ENCODE measurements around the gene DCDC2B.
"Not testable (repeated sequence)": the region's sequence is repeated elsewhere in the genome, so short reads cannot be mapped to it uniquely, and the experiment has no call there.

The DCDC2B gene

DNA sequence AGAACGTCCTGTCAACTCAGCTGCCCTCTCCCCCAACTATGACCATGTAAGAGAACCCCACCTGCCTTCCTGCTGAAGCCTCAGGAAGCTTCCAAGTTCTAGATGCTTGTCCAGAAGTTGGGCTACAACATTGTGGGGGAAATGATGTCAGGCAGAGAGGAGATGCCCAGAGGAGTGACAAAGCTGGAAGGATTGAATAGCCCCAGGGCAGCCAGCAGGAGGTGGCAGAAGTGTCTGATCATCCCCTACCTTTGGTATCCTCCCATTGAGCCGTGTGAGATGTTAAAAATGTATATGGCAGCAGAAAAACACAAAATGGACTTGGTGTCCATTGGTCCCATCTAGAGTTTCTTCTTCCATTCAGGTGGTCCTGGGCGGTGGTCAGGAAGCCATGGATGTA, 19.9 kb downstream of the DCDC2B start:
- no peak for DNase-seq (ENCODE audit: low spot score)

DNA sequence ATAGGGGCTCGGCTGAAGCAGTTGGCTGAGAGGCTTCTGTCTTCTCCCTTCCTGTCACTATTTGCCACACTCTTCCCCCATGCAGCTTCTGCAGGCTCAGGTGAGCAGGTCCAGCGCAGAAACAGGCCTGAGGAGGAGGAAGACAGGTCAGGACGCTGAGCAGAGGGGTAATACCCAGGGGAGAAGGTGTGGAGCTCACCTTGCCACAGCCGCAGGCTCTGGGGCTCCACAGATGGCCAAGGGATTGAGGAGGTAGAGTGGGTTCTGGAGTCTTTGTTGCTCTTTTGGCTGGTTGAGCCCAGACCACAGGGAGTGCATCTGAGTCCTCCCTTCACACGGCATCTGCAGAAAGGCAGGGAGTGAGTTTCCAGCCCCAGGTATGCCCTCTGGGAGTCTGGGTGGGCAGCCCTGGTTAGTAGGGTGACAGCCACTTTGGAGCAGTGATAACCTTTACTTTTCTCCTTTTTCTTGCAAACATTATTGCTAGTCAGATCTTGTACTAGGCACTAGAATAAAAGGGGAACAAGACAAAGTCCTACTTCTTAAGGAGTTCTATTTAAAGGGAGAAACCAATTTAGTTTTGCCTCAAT, 23.0 kb downstream of the DCDC2B start:
- no peak for DNase-seq (ENCODE audit: low spot score)

DNA sequence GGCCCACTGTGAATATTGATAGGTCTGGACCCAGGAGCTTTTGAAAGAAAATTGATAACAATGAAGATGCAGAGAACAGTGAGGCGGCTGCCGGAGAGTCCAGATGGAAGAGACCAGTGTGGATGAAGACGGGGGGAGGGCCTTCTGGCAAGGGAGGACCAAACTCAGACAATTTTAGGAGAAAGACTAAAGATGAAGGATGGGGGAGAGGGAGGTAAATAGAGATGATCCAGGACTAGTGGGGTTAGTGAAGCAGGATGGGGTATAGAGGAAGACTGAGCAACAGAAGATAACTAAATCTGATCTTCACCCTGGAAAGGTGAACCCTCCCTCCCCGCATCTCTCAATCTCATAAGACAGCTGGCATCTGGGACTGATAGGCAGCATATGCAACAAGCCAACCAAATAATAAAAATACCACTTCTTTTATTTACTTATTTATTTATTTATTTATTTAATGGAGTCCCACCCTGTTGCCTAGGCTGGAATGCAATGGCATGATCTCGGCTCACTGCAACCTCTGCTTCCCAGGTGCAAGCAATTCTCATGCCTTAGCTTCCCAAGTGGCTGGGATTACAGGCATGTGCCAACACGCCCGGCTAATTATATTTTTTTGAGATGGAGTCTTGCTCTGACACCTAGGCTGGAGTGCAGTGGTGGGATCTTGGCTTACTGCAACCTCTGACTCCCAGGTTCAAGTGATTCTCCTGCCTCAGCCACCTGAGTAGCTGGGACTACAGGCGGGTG, 23.8 kb downstream of the DCDC2B start:
- no peak for DNase-seq (ENCODE audit: low spot score)

DNA sequence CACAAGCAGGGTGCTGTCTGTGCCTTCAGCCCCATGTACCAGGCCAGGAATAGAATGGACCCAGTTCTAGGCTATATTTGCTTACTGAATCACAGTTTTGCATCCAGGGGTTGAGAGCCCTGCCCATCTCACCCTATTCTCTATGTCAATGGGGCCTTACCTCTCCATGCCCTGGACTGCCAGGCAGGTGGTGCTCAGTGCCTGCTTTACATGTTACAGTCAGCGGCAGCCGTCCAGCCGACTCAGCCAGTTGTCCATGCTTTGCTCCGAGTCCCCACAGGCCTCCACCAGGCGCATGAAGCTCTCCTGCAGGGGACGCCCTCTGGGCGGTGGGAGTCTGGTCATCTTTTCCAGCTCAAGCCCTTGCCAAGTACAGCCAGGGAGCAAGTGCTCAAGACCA, 25.9 kb downstream of the DCDC2B start:
- no peak for DNase-seq (ENCODE audit: low spot score)

DNA sequence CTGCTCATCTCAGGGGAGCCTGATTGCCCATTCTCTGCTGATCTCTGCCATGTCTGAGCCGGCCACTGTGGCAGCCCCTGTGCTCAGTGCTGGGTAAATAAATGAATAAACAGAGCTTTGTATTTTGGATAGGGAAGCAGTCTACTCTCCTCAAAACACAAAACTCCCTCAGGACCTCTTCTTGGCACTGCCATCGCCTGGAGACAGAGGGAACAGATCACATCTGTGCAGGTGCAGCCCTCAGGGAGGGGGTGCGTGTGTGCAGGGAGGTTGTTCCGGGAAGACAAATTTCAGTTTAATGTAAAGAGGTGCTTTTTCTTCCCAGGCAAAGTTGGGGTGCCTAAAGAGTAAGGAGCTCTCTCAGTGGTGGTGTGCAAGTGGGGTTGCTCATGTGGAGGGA, 30.4 kb downstream of the DCDC2B start:
- no peak for DNase-seq (ENCODE audit: low spot score)

DNA sequence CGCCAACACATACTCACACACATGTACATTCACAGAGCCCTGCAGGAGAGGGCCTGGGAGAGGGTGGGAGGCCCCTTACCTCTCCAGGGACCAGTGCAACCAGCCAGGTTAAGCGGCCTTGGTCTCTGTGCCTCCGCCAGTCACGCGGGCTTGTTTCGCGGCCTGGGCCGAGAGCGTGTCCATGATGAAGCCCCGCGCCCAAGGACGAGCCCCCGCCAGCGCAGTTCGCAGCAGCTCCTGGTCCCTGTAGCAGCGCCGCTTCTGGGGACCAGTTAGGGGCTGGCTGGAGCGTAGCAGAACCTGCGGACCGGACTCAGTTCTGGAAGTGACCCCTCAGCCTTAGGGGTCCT, 30.9 kb downstream of the DCDC2B start:
- DNase-seq (ENCODE audit: low spot score): no peak

DNA sequence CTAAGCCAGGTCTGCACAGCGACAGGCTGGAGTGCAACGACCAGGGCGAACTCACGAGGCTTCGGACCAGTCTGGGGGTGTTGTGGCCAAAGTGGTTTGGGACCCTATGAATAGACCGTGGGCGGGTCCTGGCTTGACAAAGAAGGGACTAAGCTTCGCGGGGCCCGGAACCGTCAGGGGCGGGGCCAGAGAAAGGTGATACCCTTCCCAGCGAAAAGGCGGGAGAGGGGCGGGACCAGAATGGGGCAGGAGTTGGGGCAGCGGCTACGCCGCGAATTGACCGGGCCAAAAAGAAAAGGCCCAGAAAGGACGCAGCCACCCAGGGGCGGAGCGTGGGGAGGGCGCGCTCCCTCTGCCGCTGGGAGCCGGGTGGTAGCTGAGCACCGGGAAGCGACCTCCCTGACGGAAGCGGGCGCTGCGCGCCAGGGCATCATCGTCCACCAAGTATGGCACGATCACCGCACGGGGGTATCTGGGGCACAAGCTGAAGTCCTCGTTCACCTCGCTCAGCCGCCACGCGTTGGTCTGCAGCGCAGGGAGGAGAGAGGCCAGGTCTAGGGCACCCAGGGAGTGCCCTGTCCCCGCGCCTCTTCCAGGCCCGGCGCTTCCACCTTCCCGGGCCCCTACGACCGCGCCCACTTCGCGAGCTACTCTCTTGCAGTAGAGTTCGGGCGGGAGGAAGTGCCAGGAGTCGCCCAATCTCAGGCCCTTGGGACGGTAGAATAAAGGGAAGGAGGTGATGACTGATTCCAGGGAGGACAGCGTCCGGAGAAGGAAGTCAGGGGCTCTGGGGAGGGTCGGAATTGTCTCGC, 31.5 kb downstream of the DCDC2B start:
- DNase-seq (ENCODE audit: low spot score): peak; percentile 76

DNA sequence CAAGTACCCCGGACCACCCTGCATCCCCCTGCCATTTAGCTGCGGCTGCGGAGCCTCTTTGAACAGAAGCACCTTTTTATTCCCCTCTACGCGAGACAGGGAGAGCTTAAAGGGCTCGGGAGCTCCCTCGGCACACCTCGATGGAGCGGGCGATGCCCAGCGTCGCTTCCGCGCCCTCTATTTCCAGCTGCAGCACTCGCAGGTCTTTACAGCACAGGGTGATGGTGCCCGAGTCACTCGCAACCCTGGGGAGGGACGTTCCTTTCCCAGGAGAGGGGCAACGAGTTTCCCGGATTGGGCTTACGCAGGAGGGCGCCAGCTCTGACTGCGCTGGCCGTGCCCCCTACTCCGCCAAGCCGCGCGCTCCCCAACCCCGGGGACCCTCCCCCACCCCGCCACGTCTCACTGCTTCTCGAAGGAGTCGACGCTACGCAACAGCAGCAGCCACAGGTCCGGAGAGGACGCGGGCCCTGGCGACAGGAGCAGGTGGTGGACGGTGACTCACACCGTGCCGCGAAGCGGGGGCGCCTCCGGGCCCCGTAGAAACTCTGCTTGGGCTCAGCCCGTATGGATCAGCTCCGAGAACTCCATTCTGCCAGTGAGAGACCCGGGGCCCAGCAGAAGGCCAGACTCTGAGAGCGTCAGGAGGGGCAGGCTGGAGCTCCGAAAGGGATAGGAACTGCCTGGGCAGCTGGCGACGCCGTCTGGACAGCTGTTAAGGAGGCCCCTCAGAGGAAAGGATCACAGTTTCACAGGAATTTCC, 32.3 kb downstream of the DCDC2B start:
- DNase-seq (ENCODE audit: low spot score): peak; percentile 75

DNA sequence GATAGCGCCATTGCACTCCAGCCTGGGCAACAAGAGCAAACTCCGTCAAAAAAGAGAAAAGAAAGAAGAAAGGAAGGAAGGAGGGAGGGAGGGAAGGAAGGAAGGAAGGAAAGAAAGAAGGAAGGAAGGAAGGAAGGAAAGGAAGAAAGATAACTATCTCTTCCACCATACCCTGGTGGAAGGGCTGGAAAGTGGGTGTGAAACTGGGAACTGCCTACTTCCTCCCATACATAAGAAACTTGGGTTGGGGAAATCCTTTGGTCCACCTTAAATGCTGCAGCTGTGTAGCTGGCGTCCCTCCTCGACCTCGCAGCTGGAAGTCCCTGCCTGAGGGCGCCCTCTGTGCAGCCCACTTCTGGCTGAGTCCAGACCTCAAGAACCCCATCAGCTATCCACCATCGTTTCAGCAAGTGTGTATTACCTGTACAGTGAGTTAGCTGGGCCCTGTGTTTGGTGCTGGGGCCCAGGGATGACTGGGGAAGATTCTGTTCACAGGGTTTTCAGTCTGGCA, 33.5 kb downstream of the DCDC2B start:
- DNase-seq (ENCODE audit: low spot score): peak; percentile 22

DNA sequence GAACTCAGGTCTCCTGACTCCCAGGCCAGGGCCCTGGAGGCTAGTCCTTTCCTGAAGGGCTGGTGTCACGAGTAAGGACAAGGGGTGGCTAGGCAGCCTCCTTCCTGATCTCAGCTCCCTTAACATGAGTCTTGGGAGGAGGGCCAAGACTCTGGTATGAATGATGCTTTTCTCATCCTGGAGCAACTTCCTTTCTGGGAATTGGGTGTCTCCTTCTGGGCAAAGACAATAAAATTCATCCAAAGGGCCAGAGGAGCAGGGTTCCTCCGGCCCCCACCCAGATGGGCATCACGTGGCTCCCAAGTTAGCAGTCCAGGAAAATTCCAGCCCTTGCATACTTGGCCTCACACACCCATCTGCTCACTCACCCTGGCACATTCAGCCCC, 38.0 kb downstream of the DCDC2B start, which contains the start of gene FAM167B:
TSS of gene FAM167B (plus strand) at position 335 of the 386 bp plus-strand sequence. CDS start 200 bp downstream, outside the sequence.
- no peak for DNase-seq (ENCODE audit: low spot score)

DNA sequence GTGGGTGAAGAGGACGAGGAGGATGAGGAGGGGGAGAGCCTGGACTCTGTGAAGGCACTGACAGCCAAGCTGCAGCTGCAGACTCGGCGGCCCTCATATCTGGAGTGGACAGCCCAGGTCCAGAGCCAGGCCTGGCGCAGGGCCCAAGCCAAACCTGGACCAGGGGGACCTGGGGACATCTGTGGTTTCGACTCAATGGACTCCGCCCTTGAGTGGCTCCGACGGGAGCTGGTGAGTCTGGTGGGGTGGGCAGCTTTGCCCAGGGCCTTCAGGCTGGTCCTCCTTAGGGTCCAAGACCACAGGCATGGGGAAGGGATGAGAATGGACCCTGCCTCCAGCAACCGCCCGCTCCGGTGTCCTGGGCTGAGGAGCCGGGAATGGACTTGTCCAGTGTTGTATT, 38.6 kb downstream of the DCDC2B start:
- no peak for DNase-seq (ENCODE audit: low spot score)

DNA sequence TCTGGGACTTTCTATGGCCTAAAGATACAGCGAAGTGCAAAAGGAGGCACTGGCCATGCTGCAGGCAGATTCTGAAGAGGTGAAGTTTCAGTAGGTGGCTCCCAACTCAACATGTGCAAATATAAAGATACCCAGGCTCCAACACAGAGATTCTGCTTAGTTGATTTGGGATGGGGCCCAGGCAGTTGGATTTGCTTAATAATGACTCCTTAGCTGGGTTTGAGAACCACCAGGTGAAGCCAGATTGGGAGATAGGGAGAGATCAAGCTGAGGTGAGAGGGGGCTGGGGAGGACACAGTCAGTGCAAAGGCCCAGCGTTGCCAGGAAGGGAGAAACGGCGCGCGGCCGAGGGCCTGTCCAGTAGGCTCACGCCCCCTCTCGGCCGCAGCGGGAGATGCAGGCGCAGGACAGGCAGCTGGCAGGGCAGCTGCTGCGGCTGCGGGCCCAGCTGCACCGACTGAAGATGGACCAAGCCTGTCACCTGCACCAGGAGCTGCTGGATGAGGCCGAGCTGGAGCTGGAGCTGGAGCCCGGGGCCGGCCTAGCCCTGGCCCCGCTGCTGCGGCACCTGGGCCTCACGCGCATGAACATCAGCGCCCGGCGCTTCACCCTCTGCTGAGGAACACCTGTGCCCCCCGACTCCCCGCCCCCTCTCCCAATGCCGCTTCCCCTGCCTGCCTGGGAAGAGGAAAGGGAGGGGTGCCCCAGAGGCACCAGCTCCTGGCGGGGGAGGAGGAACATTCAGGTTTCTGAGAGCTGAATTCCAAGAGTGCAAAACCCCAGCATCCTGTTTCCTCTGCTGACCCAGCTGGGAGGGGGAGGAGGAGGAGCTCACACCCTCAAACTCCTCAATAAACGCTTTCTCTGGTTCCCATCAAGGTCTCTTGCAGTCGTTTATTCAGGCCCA, 39.3 kb downstream of the DCDC2B start:
- DNase-seq (ENCODE audit: low spot score): peak; percentile 62

DNA sequence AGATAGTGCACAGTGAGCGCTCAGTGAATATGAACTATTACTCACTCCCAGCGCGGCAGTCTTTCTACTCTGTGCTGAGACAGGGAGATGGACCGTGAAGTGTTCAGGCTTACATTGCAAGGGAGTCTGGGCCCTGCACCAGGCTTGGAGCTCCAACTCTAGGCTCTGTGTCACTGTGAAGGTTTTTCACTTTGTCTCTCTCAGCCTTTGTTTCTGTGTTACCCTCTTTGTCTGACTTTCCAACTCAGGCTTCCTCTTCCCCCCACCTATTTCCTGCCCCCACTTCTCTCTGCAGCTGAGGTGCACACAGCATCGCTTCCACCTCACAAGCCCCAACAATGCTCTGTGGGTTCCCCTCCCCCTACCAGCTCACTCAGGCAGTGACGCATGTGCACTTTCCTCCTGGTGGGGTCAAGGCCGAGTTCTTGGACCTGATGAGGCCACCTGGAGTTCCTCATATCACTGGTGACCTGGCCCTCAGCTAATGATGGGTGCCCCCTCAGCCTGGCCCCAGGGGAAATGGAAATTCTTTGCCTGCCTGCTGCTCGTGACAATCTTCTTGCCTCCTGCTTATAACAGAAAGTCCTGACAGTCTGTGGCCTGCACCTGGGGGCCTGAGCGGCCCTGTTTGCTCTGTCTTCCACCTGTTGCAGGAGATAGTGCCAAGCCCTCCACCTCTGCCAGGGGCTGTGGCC, 41.1 kb downstream of the DCDC2B start:
- no peak for DNase-seq (ENCODE audit: low spot score)

DNA sequence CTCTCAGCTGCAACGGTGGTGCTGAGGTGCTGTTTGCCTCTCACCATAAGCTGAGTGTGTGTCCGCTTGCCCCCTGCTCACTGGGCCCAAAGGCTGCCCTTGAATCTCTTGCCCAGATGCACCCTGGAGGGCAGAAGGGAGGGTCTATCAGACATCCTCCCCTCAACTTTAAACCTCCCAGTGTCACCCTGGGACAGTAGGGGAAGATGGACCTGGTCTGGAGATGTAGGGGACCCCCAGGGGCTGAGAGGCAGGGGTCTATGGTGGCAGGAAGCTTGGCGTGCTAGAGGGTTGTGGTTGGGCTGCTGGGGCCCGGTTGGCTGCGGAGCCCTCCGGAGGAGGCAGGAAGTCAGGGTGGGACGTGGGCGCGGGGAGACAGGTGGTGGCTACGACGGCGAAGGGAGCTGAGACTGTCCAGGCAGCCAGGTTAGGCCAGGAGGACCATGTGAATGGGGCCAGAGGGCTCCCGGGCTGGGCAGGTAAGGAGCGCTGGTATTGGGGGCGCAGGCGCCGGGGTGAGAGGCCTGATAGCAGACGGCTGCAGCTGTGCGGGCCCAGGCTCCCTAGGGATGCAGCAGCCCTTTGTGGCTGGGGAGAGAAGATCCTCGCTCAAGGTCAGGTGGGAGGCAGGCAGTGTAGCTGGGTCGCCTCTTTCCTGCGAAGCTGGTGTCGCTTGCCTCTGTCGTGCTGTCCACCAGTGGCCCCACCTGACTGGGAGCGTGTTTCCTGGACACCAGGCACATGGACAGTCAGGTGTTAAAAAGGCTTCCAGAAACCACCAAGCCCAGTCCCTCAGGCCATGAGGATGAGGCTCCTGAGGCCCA, 42.2 kb downstream of the DCDC2B start, which contains the start of gene LCK:
TSS of gene LCK (plus strand) at position 373 of the 824 bp plus-strand sequence. CDS start 23,065 bp downstream, outside the sequence.
- no peak for DNase-seq (ENCODE audit: low spot score)

DNA sequence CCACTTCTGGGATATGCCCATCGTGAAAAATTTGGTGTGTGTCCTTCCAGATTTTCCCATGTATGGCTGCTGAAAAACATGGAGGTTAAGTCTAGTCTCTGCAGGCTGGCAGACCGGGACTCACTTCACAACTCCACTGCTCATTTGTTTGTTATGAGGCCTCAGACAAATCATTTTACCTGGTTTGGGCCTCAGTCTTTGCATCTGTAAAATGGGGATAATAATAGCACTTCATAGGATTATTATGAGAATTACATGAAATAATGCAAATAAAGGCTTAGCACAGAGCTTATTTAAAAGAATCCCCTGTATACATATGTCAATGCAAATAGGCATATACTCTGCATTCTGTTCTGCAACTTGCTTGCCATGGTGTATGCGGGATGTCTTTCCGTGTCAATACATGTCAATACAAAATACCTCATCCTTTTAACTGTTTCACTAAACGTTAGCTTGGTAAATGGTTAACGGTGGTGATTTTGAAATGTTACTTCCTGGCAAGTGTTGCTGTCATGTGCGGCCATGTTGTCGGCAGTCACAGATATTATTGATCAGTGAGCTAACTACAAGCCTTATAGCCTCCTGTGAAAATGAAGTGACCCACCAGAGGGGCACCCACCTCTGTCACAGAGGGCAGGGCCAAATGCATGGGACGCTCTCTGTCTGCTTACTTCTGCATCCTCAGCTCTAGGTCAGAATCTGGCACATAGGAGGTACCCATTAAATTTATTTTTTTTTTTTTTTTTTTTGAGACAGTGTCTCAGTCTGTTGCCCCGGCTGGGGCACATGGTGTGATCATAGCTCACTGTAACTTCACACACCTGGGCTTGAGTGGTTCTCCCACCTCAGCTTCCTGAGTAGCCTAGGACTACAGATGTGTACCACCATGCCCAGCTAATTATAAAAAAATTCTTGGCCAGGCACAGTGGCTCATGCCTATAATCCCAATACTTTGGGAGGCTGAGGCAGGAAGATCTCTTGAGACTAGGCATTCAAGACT, 46.5 kb downstream of the DCDC2B start:
- DNase-seq (ENCODE audit: low spot score): no peak

DNA sequence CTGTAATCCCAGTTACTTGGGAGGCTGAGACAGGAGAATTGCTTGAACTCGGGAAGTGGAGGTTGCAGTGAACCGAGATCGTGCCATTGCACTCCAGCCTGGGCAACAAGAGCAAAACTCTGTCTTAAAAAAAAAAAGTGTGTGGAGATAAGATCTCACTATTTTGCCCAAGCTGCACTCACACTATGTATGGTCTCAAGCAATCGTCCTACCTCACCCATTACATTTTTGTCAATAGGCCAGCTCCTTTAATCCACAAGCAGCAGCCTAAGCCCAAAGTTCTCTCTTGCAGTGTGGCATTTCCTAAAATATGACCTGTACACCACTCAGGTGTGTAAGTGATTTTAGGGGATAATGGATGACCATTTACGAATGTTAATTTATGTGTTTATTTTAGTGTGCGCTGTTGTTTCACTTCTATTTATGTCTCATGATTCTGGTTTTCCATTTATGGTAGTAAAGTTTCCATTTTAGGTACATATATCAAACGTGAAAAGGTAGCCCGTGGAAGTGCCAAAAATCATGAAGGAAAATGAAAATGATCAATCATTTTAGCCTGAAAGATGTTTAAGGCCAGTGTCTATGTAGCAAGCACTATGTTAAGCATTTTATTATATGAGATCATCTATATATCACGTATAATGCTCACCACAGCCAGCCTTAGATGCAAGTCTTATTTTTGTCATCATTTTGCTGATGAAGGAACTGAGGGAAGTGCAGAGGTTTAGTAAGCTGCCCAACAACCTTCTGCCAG, 47.8 kb downstream of the DCDC2B start:
- DNase-seq (ENCODE audit: low spot score): no peak

DNA sequence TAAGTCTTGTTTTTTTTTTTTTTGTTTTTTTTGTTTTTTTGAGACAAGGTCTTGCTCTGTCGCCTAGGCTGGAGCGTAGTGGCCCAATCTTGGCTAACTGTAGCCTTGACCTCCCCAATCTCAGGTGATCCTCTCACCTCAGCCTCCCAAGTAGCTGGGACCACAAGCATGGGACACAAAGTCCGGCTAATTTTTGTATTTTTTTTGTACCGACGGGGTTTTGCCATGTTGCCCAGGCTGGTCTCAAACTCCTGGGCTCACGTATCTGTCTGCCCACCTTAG, 48.3 kb downstream of the DCDC2B start:
- DNase-seq (ENCODE audit: low spot score): no peak

DNA sequence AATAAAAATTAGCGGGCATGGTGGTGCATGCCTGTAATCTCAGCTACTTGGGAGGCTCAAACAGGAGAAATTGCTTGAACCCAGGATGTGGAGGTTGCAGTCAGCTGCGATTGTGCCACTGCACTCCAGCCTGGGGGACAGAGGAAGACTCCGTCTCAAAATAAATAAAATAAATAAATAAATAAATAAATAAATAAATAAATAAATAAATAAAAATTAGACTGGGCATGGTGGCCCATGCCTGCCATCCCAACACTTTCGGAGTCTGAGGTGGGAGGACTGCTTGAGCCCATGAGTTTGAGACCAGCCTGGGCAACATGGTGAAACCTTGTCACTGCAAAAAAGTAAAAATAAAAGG, 54.3 kb downstream of the DCDC2B start:
- not testable (repeated sequence) for DNase-seq (ENCODE audit: low spot score)
